ENCODE measurements around the gene ALPL.
"Not testable (repeated sequence)": the region's sequence is repeated elsewhere in the genome, so short reads cannot be mapped to it uniquely, and the experiment has no call there.

The ALPL gene

DNA sequence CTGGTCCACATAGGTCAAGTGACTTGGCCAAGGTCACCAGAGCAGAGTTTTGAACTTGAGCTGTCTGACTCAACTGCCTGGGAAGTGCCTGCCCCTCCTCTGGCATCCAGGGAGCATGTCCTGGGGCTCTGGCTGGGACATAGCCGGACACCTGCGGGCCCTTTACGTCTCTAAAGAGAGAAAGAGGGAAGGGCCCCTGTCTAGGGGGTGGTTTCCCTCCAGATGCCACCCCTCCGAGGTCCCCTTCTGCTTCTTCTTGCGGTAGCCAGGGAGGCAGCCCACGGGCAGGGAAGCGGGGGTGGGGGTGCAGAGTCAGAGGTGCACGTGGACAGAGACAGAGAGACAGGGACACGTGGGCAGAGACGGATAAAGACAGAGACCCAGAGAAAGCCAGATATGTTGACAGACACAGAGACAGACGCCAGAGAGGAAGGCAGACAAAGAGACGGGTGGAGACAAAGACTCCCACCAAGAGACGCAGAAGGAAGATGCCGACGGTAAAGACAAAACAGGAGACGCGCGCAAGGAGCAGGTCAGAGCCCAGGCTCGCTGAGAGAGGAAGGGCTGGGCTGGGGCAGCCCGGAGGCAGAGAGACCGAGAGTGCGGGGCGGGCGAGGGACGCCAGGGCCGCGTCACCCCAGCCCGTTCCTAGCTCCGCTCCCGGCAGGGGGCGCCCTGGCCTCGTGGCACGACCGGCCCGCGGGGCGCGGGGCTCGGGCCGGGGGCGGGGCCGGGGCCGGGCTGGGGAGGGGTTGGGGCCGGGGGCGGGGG, 458 bp upstream of the ALPL start:
- DNase-seq = peak; percentile 48 to 51

DNA sequence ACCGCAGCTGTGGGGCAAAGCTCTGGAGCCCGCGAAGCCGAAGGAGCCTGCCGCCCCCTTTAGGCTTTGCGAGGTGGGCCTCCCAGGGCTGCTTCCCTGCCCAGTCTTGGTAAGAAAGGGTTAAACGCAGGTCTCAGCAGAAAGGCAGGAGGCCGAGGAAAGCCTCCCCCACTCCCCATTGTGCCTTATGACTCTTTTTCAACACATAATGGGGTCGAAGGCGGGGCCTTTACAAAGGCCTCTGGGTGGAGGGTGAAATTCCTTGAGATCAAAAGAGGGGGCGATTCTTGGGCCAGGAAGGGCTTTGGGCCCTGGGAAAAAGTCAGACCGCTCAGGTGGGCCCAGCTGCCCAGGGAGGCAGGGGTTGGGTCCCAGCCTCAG, 880 bp downstream of the ALPL start:
- DNase-seq = no peak

DNA sequence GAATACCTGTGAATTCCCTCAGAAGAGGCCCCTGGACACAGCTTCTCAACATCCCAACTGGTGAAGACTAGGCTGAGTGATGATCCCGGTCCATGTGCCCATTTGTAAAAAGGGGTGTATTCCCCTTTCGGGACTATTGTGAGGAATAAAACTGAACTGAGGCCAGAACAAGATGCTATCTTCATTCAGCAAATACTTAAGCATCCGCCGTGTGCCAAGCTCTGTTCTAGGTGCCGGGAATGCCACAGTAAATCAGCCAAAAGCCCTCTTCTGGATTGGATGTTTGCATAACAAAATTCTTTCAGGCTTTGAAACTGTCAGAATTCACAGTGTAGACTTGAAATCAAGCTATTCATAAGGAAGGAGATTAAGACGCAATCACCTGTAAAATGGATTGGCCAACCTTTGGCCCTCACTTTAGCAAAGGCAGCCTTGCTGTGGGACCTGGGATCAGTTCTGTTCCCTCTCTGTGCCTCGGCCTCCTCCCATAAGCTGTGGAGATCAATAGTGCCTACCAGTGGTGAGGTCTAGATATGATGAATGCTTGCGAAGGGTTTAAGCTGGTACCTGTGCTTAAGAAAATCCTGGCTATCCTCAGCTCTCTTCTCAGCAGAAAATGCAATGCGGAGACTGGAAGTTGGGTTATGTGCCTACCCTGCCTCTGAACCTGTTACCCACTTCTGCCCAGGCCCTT, 1.8 kb downstream of the ALPL start:
- no peak for DNase-seq

DNA sequence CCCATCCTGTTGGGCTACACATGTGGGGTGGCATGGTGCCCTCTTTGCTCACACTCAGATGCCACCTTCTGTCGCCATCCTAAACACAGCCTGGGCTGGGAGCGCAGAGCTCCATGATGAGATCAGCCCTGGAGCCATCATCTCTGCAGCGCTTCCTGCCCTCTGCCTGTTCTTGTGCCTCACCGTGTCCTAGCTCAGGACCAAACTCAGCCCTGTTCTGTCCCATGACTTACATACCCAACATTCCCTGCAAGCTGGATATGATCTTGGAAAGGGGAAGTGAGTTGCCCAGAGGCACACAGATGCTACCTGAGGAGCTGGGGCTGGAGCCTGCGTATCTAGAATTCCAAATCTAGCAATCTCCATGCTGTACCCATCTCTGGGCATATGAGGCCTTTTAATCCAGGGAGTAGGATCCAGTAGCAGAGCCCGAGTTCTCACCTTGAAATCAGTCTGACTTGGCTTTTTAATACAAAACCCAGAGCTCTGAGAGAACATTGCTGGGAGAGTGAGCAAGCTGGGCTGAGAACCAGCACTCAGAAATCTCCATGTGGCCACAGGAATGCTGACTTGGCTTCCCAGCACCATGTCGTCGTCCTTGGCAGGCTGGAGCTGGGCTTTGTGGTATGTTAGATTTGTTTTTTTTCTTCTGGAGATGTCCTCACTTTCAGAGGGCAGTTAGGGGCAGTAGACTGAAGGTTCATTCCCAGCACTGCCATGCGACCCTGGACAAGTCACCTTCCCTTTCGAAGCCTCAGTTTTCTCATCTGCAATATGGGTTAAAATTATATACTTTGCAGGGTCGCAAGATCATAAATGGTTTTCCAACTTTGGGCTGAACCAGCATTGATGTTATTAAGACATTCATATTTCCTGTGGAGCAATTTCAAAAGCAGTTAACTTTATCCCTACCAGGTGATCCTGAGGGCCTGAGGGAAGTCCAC, 2.6 kb downstream of the ALPL start:
- no peak for DNase-seq

DNA sequence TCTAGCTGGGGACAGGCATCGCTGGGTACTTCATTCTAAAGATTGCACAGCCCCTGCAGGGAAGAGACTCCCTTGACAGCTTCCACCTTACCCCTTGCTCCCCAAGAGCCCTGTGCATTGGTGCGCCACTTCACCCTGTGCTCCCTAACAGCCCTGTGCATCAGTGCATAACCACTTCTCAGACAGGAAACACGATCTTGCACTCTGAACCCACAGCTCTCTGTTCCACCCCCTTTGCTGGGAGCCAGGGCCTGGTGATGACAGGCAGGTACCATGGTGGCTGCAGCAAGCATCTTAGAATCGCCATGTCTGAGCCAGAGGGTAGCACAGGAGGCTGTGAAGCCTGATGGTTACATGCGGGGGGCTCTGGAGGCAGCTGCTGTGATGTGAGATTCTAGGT, 5.0 kb downstream of the ALPL start:
- no peak for DNase-seq

DNA sequence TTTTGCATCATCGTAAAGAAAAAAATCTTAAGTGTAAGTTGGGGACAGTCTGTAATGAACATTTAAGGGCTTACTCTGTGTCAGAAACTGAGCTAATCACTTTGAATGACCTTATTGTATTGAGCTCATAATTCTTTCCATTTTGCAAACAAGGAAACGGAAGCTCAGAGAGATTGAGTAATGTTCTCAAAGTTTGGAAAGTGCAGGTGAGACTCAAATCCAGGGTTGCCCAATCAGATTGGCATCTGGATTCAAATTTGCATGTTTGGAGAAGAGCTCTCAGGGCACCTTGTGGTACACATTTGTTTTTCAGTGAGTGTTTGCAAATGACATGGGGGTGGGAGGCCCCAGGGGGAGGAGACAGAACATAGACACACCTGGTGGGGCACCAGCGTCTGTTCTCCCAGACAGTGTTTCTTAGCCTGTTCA, 8.0 kb downstream of the ALPL start:
- no peak for DNase-seq

DNA sequence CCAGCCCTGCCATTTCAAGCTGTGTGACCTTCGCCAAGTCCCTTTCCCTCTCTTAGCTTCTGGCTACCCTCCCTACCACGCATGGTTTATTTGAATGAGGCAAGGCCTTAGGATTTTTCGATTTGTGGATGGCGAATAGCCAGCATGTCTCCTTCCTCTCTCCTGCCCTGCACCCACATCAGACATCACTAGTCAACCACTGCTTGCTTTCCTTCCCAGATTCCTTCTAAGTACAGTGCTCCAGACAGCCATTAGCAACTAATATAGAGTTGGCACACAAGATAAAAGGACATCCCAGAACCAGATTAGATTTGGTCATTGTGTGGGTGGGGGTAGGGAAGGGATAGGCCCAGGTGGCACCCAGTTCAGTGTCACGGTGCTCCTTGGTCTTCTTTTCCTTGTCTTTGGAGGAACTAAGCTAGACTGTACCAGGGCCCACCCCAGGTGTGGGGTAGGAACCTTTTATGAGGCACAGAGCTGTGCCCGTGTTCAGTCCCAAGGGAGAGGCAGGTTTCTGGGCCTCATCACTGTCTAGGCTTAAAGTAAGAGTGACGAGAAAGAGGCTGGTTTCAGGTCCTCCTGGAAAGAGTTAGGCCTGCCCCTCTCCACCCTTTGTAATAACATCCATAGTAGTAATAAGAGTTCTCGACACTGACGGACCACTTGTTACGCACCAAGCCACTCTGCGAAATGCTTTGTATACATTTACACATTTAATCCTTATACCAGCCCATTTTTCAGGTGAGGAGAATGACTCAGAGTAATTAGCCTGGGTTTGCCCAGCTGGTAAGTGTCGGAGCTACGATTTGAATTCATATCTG, 8.6 kb downstream of the ALPL start:
- DNase-seq = peak in 1 of 2 donors; percentile 44

DNA sequence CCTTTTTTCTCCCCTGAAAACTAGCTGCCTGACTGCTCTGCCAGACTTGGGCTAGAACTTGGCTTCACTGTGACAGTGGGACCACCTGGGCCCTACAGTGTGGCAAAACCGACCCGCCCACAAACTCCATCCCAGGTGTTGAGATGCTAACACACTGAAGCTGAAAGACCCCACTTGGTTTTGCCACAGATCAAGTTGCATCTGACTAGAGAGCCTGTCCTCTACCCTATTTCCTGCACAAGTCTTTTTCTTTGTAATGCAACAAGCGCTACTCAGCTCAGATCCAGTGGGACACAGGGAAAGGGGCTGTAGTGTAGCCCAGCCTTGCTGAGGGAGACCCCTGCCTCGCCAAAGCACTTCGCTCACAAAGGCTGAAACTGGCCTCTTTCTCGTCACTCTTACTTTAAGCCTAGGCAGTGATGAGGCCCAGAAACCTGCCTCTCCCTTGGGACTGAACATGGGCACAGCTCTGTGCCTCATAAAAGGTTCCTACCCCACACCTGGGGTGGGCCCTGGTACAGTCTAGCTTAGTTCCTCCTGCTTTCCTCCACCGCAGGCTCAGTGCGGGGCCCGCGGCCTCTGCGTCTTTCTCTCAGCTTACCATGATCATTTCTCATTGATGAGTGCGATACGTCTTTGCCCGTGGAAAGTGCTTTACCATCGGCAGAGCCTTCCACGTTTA, 9.7 kb downstream of the ALPL start:
- DNase-seq = peak in 1 of 2 donors; percentile 46

DNA sequence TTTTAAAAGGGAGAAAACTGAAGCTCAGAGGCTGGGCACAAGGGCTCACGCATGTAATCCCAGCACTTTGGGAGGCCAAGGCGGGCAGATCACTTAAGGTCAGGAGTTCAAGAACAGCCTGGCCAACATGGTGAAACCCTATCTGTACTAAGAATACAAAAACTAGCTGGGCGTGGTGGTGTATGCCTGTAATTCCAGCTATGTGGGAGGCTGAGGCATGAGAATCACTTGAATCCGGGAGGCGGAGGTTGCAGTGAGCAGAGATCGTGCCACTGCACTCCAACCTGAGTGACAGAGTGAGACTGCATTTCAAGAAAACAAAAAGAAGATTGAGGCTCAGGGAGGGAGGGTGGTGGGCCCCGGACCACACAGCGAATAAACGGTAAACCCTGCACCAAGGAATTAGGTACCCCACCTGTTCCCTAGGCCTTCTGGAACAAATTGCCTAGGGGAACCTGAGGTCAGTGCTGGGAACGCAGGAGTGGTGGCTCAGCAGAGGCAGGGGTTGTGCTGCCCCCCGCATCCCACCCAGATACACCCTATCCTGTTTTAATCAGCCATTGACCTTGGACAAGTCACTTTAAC, 10.4 kb downstream of the ALPL start:
- not testable (repeated sequence) for DNase-seq

DNA sequence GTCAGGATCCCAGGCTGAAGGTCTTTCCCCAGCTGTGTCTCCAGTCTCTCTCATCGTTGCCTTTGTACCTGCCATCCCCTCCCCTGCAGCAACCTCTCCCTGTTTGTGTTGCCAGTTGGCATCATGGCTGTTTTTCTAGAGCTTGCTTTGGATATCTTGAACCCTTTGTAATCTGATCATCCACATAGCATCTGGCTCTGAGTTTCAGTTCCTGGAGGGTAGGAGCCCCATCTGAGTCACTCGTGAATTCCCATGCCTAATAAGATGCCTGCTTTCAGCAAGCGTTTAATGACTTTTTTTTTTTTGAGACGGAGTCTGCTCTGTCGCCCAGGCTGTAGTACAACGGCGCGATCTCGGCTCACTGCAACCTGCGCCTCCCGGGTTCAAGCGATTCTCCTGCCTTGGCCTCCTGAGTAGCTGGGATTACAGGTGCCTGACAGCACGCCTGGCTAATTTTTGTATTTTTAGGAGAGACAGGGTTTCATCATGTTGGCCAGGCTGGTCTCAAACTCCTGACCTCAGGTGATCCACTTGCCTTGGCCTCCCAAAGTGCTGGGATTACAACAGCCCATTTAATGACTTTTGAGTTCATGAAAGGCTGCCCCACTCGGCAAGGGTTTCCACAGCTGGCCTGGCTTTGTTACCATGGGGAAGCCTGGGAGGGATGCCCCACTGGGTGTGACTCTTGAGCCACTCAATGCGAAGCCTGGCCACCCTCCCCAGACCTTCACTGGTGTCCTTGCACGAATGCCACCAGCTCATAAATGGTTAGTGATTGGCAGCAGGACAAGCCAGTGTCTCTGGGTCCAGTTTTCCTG, 11.9 kb downstream of the ALPL start:
- no peak for DNase-seq

DNA sequence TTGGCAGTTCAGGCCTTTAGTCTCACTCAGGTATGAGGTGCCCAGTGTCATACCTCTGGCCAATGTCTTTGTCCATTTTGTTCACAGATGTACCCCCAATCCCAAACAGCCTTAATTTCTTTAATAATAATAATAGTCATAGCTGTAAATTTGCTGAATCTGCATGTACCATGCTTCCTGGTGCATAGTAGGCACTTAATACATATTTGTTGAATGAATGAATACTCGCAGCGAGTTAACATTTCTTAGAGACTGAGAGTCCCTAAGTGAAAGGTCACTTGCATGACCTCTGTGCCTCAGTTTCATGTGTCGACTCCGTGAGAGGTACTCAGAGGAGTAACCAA, 12.5 kb downstream of the ALPL start:
- DNase-seq = no peak

DNA sequence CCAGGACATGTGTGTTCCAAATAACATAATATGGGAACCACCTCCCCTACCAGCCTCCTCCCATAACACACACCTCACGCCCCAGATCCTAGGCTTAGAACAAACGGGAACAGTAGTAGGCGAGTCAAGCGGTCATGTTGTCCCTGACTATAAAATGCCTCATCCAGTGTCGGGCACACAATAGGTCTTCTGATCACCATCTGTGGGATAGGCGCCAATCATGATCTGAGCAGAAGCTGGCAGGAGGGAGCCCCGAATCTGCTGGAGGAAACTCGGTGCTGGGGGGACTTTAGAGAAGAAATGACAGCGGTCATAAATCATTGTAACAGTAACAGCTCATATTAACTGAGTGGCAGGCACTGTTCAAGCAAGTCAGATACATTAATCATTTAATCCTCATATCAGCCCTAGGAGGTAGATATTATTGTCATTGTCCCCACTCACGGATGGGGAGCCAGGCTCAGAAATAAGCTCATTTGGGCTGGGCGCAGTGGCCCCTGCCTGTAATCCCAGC, 13.4 kb downstream of the ALPL start:
- no peak for DNase-seq

DNA sequence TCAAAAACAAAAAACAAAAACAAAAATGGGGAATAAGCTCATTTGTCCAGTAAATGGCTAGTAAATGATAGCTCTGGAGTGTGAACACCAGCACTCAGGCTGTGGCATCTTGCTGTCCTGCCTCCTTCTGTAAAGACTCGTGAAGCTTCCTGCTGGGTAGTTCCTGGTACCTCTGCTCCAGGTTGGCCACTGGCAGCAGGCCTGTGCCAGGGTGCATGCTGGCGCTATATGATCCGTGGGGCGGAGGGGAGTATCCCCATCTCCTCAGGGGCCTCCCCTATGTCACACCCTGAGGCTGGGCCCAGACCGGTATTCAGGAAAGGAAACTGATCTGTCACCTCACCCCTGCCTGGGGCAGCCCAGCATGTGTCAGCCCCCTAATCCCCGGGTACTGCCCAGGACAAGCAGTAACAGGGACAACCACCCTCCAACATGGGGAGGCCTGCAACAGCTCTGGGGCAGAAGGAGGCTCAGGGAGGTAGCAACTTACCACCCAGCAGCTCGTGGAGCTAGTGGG, 14.1 kb downstream of the ALPL start:
- no peak for DNase-seq

DNA sequence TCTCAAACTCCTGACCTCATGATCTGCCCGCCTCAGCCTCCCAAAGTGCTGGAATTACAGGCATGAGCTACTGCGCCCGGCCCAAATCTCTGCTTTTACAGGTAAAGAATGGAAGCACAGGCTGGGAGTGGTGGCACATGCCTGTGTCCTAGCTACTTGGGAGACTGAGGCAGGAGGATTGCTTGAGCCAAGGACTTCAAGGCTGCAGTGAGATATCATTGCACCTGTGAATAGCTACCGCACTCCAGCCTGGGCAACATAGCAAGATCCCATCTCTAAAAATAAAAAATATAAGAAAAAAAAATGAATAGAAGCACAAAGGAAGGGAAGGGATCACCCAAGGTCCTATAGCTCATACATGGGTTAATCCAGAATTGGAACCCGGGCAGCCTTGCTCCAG, 15.0 kb downstream of the ALPL start:
- no peak for DNase-seq

DNA sequence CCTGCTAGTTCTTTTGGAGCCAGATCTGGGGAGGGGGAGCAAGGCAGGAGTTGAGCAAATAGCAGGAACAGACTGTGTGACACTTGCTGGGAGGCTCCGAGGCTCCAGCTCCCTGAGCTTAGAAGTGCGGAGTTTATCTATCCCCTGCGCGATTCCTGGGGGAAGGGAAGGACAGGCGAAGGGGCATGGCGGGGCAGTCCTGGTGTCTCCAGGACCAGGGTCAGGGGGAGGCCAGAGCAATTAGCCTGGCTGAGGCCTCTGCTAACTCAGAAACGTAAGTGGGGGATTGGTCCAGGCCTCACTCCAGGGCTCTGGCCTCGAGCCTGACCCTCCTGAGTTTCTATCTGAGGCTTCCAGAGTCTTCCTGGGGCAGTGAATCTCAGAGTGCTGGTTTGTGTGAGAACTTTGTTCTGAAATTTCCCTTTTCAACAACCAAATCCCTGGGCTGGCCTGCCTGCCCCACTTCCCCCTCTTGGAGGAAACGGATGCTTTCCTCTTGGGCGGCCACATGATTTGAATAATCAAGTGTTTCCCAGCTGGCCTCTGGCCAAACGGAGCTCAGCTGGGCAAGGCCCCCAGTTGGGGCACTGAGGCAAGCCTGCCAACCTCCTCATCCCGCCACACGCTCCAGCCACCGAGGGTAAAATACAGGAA, 15.6 kb downstream of the ALPL start:
- DNase-seq = peak in 1 of 2 donors; percentile 4

DNA sequence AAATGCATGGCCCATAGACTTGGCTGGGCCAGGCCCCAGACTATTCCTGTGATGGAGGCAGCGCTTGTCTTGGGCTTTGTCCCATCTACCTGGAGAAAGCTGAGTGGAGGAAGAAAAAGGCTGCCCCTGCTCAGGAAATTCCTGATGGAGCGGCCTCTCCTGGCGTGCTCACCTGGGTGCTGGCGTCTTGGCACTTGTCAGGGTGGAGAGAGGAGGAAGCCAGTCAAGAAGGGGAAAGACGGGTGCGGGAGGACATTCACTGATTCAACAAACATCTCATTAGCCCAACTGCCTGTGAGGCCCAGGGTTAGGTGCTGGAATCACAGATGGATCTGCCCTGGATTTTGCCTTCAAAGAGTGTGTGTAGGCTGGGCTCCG, 16.1 kb downstream of the ALPL start:
- DNase-seq = no peak

DNA sequence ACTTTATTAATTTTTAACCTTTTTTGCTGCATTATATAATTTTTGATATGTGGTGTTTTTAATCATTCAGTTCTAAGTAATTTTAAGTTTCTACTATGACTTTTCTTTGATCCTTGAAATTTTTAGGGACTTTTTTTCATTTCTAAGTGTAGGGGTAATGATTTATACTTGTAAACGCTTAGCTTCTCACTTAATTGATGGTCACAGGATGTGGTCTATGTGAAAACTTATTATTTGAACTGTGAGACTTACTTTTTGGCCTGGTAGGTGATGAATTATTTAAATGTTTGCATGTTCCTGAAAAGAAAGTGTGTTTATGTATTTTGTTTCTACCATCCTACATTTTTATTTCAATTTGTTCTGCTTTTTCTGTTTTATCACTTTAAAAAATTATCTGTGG, 17.2 kb downstream of the ALPL start:
- DNase-seq = no peak

DNA sequence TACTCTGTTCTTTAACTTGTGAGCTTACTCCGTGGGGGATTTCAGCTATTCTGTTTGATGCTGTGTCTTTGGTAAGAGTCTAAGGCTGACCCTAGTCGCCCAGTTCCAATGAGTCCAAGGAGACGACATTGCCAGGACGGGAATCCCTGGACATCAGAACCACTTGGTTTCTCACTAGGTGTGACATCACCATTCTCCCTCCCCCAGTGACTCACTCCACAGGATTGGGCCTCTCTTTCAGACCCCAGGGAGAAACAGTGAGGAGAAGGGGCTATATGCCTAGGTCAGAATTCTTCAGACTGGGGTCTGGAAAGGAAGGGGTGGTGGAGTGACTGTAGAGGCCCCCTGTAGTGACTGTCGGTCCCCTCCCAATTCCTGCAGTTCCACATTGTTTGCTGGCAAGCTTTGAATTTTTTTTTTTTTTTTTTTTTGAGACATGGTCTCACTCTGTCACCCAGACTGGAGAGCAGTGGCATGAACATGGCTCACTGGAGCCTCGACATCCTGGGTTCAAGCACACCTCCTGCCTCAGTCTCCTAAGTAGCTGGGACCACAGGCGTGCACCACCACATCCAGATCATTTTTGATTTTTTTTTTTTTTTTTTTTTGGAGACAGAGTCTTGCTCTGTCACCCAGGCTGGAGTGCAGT, 21.3 kb downstream of the ALPL start:
- no peak for DNase-seq

DNA sequence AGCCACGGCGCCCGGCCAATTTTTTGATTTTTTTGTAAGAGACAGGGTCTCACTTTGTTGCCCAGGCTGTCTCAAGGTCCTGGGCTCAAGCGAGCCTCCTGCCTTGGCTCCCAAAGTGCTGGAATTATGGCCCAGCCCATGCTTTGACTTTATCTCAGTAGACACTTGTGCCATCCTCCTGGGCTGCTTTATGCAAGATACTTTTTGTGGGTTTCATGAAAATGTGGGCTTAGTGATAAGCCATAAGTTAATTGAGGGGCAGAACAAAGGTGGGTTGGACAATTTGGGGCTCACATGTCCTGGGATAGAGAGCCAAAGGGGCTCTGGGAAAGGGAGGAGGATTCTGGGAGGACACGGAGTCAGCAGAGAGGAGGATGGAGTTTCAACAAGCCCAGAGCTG, 22.0 kb downstream of the ALPL start:
- DNase-seq = no peak
